Raji (cell line): ENCODE results near the gene SERPINE3.

ENCODE experiments used
- POLR2A ChIP-seq: IDR thresholded peaks from 2 replicates; pipeline ENCODE4 v1.6.1; 2011; ENCODE audit warnings: low read depth, low read length, control low read depth; ENCODE audit not compliant: insufficient read depth

The SERPINE3 gene

DNA sequence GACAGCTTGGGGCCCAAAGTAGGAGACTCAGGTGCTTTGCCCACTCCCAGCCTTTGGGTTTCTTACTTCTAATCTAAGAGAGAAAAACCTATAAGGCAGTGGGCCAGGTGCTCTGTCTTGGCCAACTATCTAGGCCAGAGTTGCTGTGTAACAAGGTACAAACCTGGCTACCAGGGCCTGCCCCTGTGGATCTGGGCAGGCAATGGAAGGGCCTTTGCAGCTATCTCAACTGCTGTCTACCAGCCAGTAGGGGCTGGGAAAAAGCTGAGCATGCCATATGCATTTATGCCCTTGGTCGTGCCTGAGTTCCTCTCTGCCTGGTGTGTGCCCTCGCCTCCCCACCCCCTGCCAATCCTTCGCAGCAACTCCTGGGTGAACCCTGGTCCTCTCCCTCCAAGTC, 16.7 kb upstream of the SERPINE3 start:
- TF ChIP-seq POLR2A = no peak

DNA sequence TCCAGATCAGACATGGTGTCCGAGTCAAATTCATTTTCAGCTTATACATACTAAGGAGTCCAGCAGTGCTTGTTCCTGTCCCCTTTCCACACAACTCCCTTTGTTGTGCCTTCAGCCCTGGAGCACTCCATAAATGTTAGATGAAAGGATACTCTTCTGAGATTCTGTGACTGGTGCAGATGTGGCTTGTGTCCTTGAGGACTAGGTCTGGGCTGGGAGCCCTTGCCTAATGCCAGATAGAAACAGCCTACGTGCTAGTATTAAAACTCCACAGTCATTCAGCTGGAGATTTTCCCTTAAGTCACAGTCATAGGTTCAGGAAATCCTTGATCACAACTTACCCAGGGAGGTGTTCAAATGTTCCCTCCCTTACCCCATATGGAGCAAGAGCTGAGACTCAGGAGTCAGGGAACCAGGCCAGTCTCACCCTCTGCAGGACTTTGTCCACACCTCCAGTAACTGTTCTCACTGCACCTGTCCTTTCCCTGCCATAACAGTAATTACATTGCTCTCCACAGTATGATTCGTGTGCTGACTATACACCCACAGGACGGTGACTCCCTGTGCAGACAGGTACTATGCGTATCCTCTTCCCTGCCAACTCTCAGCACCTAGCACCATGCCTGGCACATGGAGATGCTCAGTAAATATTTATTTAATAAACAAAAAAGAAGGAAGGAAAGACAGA, 15.5 kb upstream of the SERPINE3 start:
- no peak for TF ChIP-seq POLR2A

DNA sequence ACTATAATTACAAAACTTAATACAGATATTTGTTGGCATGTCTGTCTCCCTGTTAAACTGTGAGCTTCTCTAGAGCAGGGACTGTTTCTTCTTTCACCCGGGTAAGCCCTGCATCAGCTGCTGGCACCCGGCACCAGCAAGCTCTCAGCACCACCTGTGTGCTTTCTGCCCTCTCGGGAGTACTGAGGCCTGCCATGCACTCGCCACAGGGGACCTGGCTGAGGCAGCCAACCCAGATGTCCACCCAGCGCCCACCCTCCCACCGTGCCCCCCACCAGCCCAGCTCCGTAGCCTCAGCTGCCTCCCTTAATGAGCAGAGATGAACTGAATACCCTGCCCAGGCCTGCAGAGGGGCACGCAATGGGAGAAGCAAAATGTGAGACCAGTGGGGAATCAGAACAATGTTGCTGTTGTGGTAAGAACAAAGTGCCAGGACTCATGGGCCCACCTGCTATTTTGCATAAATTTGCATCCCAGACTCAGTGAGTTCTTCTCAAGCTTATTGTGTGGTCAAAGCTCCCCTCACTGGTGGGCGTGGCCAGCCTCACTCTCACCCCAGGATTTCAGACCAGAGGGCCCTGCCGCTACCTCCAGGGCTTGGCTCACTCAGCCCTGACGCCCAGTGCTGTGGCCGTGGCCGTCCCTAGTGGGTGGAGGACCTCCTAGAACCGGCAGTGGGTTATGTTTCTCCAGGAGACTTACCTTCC, 14.6 kb upstream of the SERPINE3 start:
- TF ChIP-seq POLR2A = no peak

DNA sequence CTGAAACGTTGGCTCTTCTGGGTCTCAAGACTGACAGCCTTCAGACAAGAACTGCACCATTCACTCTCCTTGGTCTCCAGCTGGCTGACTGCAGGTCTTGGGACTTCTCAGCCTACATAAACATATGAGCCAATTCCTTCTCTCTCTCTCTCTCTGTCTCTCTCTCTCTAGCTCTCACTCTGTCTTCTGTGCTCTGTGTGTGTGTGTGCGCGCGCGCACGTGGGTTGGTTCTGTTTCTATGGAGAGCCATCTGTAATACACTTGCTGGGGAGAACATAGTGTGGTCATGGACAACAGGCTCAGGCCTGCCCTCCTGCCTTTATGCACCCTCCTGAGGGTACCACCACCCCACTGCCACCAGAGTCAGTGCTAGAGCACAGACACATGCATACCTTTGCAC, 13.7 kb upstream of the SERPINE3 start:
- TF ChIP-seq POLR2A = no peak

DNA sequence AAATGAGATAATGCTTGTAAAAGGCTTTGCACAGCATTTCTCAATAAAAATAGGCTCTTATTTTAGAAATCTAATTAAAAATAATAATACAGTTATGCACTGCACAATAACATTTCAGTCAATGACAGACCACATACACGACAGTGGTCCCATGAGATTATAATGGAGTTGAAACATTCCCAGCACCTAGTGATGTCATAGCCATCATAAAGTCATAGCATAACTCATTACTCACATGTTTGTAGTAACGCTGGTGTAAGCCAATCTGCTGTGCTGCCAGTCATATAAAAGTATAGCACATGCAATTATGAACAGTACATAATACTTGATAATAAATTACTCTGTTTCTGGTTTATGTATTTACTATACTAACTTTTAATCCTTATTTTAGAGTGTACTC, 12.7 kb upstream of the SERPINE3 start:
- no peak for TF ChIP-seq POLR2A

DNA sequence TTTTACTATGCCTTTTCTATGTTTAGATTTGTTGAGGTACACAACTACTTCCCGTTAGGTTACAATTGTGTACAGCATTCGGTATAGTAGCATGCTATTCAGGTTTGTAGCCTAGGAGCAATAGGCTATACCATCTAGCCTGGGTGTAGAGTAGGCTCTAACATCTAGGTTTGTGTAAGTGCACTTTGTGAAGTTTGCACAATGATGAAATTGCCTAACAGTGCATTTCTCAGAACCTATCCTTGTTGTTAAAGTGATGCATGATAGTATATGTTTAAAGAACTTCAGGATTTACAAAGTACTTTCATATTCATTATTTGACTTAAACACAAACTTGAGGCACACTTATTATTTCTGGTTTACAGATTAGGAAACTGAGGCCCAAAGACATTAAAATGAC, 11.5 kb upstream of the SERPINE3 start:
- no peak for TF ChIP-seq POLR2A

DNA sequence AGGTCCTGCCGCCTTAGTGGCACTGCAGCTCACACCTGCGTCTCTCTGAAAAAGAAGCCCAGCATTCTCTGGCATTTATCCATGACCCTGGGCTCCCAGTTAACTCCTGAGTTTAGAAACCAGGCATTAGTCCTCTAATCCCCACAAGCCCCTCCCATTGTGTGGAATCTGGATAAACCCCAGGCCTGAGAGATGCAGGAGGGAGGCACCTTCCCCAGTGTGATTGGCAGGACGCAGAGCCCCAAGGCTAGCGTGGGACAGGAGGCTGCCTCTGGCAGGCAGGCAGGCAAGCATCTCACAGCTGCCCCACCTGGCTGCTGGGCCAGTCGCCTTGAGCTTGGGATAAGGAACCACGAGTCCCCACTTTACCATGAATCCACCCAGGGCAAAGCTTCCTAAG, 11.0 kb upstream of the SERPINE3 start:
- no peak for TF ChIP-seq POLR2A

DNA sequence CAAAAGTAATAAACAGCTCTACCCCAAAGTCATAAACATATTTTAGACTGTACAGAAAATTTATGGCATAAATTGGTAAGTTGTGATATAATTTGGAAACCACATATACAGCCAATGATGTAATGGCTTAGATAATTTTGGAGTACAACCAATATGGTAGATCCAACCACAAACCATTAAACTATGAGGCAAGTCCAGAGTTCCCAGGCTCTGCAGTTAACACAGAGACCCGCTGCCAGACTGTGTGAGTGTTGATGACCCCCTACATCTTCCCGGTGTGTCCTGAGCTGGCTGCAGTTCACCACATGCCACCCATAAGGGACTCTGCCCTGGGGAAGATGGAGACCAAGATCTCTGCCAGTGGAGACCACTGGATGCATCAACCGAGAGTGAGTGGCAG, 9.9 kb upstream of the SERPINE3 start:
- no peak for TF ChIP-seq POLR2A

DNA sequence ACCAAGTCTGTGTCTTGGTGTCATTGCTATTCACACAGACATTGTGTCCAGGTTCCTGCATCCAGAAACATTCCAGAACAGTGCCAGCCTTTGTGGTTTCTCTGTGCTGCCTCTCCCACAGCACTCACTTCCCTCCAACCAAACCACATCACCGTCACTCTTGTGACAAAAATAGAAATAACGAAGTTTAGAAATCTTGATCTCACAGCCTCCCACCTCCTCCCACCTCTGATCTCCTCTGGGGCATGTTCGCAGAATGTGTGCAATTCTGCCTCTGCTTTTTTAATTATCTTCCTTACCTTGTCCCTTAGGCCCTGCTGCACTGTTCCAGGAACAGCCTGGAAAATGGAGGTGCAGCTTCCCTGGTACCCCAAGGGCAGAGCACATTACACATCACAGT, 8.7 kb upstream of the SERPINE3 start:
- no peak for TF ChIP-seq POLR2A

DNA sequence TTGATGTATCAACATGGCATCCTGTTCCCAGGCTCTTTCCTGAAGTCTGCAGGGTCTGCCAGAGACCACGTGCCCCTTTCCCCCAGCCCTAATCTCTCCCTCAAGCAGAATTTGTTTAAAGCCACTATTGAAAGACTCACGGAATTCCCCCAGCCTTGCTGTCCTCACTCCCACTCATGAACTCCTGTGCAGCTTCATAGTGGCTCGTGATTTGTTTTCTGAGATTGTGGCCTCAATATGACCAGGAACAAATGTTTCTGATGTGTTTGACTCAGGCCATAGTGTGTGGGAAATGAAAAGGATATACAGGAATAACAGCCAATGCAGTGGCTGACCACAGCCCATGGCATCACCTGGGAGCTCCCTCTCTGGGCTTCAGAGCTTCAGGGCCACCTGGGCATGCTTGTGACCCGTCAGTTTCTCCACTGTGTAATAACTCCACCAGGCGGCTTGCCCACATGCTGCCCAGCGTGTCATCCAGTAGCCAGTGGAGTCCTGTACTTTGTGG, 8.1 kb upstream of the SERPINE3 start:
- TF ChIP-seq POLR2A = no peak

DNA sequence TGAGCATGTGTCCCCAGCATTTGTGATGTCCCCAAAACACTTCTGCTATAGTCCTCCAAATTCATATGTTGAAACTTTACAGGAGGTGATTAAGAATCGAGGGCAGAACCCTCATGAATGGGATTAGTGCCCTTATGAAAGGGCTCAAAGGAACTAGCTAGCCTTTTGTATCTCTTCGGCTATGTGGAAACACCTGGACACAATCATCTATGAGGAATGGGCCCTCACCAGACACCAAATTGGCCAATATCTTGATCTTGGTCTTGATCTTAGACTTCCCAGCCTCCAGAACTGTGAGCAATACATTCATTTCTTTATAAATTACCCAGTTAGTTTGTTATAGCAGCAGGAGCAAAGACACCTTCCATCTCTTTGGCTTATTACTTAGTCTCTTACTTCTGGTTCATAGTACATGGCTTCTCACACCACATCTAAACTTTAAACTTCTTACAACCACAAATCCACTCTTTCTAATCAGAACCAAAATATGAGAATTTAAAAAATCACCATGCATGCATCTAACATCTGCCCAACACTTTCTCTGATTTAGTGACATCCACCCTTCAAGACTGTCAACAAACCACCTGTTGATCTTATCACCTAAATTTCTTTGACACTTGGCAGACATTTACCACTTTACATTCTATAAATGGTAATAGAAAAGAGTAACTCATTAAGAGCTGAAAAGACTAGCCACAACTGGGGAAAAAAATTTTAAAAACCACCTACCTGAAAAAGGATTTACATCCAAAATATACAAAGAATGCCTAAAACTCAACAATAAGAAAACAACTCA, 6.7 kb upstream of the SERPINE3 start:
- TF ChIP-seq POLR2A = no peak

DNA sequence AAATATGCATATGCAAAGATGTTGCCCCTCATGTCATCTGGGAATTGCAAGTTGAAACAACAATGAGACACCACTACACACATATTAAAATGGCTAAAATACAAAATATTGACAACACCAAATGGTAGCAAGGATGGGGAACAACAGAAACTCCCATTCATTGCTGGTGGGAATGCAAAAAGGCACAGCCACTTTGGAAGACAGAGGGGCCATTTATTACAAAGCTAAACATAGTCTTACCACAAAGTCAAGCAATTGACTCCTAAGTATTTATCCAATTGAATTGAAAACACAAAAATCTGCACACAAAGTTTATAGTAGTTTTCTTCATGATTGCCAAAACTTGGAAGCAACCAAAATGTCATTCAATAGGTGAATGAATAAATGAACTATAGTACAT, 6.1 kb upstream of the SERPINE3 start:
- TF ChIP-seq POLR2A = no peak

DNA sequence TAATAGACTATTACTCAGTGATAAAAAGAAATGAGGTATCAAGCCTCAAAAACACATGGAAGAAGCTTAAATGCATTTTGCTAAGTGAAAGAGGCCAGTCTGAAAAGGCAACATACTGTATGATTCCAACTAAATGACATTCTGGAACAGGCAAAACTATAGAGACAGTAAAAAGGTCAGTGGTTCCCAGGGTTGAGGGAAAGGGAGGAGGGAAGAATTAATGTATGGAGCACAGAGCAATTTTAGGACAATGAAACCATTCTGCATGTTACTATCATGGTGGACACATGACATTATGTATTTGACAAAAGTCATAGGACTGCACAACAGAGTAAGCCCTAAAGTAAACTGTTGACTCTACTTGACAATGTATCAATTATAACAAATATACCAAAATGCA, 5.7 kb upstream of the SERPINE3 start:
- no peak for TF ChIP-seq POLR2A

DNA sequence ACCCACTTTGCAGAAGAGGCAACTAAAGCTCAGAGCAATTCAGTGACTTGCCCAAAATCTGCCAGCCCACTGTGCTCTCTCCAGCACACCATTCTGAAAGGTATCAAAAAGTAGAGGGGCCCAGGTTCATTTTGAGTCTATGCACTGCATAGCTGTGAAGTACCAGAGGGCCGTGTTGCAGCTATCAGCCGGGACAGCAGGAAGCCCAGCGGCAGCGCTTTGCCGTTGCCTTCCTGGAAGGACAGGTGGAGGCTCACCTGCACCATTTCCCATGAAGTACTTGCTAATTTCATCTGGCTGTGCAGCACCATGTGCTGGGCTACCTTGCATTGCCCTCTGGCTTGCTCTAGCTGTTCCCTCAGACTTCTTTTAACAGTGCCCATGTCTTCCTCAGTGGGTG, 2.7 kb upstream of the SERPINE3 start:
- no peak for TF ChIP-seq POLR2A

DNA sequence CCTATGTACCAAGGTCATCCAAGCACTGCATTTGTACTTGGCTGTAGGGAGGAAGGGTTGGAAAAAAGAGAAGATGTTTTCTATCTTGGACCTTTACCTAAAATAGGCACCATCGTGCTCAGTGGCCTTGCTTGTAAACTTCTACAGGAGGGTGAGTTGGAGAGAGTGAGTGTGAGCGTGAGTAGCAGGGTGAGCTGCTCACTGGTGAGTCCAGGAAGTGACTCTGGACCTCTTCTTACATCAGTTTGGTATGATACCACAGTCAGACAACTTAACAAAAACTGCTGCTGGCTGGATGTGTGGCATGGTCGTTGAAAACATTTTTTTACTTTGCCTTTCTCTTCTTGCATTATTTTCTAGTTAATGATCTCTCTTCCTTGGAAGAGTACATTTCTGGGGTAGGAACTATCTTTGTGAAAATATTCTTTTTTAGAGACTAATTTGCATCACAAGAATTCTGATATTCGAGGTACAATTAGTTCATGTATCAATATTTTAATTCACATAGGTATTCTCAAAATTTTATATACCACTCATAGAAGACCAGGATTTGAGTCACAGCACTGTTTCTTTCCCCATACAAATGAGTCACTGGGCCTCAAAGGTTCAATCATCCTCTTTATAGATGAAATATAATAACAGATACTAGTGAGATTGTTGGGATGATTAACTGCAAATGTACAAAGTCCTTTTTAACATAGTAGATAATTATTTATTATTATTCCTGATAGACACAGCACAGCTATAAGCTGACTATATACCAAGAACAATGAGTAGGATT, 651 bp downstream of the SERPINE3 start:
- no peak for TF ChIP-seq POLR2A

DNA sequence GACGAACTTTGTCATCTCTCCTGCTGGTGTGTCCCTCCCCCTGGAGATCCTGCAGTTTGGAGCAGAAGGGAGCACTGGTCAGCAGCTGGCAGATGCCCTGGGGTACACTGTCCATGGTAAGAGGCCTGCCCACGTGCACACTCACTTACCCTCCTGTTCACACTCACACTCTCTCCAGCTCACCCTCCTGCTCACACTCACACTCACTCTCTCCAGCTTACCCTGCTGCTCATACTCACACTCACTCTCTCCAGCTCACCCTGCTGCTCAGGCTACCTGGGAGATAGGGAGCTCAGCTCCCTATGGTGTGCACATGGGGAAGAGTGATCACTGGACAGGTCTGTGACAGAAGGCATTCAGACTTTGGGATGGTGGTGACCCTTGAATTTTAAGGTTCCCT, 1.7 kb downstream of the SERPINE3 start:
- no peak for TF ChIP-seq POLR2A

DNA sequence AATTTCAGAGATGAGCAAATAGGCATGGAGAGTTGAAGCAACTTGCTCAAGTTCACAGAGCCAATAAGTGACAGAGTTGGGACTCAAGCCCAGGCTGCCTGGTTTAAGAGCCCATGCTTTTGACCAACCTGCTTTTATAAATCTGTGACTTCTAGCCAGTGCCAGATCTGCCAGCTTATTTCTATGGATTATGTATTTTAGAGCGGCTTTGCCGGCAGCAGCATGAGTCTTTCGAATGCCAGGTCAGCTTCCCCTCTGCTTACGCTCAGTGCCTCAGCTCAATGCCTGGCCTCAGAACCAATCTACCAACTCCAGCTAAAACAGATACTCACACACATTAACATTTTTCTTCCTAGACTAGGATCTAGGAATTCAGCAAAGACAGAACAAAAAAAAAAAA, 2.3 kb downstream of the SERPINE3 start:
- no peak for TF ChIP-seq POLR2A
